ENCODE measurements around the gene GNA14. TPM values are rescaled to one million over a fixed set of nuclear protein-coding genes. Genes with fewer than 3 reads are reported as not detected.

The GNA14 gene
- total and polyA plus RNA-seq, 2 of the 8 experiments (the other 6 are each of a cell fraction or from before 2014, with no cell fraction given), result 3.4 to 6.3 TPM

DNA sequence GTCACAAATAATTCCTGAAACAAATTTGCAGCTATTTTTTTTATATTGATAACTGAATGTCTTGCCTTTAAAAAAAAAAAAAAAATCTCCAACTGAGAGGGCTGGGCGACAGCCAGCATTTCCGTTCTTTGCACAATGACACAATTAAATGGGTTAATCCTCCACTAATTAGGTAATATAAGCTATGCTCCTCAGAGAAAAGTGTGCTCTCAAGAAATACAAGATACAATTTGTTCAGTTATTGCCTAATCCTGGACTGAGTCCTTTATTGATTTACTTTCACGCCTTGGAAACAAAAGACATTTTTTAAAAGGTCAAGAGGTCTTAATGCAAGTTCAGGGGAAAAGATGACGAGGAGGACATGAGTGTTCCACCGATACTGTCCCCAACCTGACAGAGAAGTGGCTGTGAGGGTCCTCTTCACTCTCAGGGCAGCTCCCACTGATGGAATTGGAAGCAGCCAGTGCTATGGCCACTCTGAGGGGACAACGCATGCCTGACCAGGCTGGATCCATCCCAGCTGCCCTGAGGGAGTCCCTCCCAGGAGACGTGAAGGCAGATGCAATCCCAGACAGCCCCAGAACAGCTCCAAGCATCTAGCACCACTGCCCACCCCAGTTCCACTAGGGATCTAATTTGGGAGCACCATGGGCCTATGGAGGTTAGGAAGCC lies 220.7 kb downstream of the GNA14 start:
- H4K5ac ChIP-seq (ENCODE audit: insufficient read length, low read depth, low read length), result no peak overlapping the region
- H2BK120ac ChIP-seq (replicated peaks; ENCODE audit: low read depth, low read length), result no peak overlapping the region
- no peak for TF ChIP-seq TCF12 (IDR thresholded peaks at IDR 0.05; ENCODE audit: low read depth, low read length)
- H3K27me3 ChIP-seq (replicated peaks in 1 of 4; ENCODE audit: control insufficient read depth in 3 of 4, extremely low read depth in 1 of 4, insufficient read depth in 3 of 4, low read length in 3 of 4), result no peaks in the 10 kb centered on the region
- no peaks in the 10 kb centered on the region for H3K79me1 ChIP-seq (ENCODE audit: low read depth, low read length)
- H3K36me3 ChIP-seq (ENCODE audit: control insufficient read depth in 2 of 4, insufficient read depth in 4 of 4, low read length in 3 of 4), result no peaks in the 10 kb centered on the region
- no peak overlapping the region for H3K4ac ChIP-seq (replicated peaks; ENCODE audit: insufficient read length, low read depth, low read length)
- 94% methylated on average over 7 of the region's 7 CpGs; no CpG with 5 or more reads in 1 of the 2 experiments for WGBS, 2 experiments (ENCODE audit: extremely low coverage in 1 of 2, insufficient coverage in 1 of 2, insufficient read length in 1 of 2, insufficient replicate concordance in 2 of 2, low coverage in 1 of 2, low lambda C conversion rate in 2 of 2, missing lambda C conversion rate in 1 of 2)
- H3K4me3 ChIP-seq (ENCODE audit: extremely low read depth in 1 of 4, insufficient read depth in 2 of 4, low read depth in 3 of 4, low read length in 4 of 4), result no peak overlapping the region
- H3K9me3 ChIP-seq (ENCODE audit: insufficient read depth in 2 of 2, low read depth in 1 of 2, low read length in 1 of 2), result no peaks in the 10 kb centered on the region
- no peak overlapping the region for H3K56ac ChIP-seq (replicated peaks; ENCODE audit: insufficient read length, low read depth, low read length)
- ChIA-PET CTCF (ENCODE audit: partially characterized antibody) (interaction anchor here (0.6 to 1.7 kb wide), 4 partner anchors 22 to 294 kb away, joined by 3 to 4 read pairs (median 4); no protein-coding TSS in a partner anchor), POLR2A (ENCODE audit: partially characterized antibody) (no interaction called here)
- H3K23me2 ChIP-seq (ENCODE audit: low read depth, low read length), result no peaks in the 10 kb centered on the region
- FAIRE-seq (no peak), DNase-seq (ENCODE audit: low read depth in 1 of 2, low spot score in 2 of 2) (no peak)
- no peak overlapping the region for H2AFZ ChIP-seq (ENCODE audit: low read length)
- no peak overlapping the region for H2BK20ac ChIP-seq (ENCODE audit: low read length)
- no peaks in the 10 kb centered on the region for H3K79me2 ChIP-seq (ENCODE audit: control insufficient read depth in 1 of 2, insufficient read depth in 2 of 2, low read length in 2 of 2)
- H2AK5ac ChIP-seq (ENCODE audit: low read depth, low read length), result no peak overlapping the region
- no peak overlapping the region for H3K9ac ChIP-seq (replicated peaks in 1 of 4; ENCODE audit: extremely low read depth in 1 of 4, low read depth in 3 of 4, low read length in 3 of 4)
- no peak overlapping the region for H3K14ac ChIP-seq (ENCODE audit: insufficient read length)
- no peak overlapping the region for H3K27ac ChIP-seq (ENCODE audit: low read depth, low read length)
- no peak overlapping the region for H3K4me2 ChIP-seq (ENCODE audit: insufficient read depth in 1 of 2, low read depth in 2 of 2, low read length in 2 of 2)
- no peak overlapping the region for H4K91ac ChIP-seq (replicated peaks; ENCODE audit: insufficient read length, low read length)
- H2BK5ac ChIP-seq (ENCODE audit: low read depth, low read length), result no peak overlapping the region
- H3K18ac ChIP-seq (ENCODE audit: extremely low read depth, low read length), result no peak overlapping the region
- no peak overlapping the region for H2BK15ac ChIP-seq (ENCODE audit: low read length)
- H4K20me1 ChIP-seq (replicated peaks in 1 of 2; ENCODE audit: control insufficient read depth in 1 of 2, insufficient read depth in 2 of 2, low read length in 2 of 2), result no peaks in the 10 kb centered on the region
- no peaks in the 10 kb centered on the region for H3K4me1 ChIP-seq (replicated peaks in 1 of 4; ENCODE audit: control insufficient read depth in 3 of 4, insufficient read depth in 4 of 4, low read length in 3 of 4)
- no peak overlapping the region for H4K8ac ChIP-seq (ENCODE audit: extremely low read depth, insufficient read depth, low read length)
- no peak overlapping the region for H2BK12ac ChIP-seq (ENCODE audit: low read depth, low read length)
- no peak overlapping the region for H3K23ac ChIP-seq (ENCODE audit: insufficient read length)

Measured in H1 (cell line).